Progenitor cell of endocrine pancreas (in vitro differentiated cells): Measurements from ENCODE around the gene CLDN3. TPM values are rescaled to one million over a fixed set of nuclear protein-coding genes. Genes with fewer than 3 reads are reported as not detected.
"Not testable (repeated sequence)": the region's sequence is repeated elsewhere in the genome, so short reads cannot be mapped to it uniquely, and the experiment has no call there.

ENCODE experiments used
- DNase-seq: peaks from one replicate; pipeline ENCODE4 v3.0.0; 2021; ENCODE audit warnings: low spot score; ENCODE audit not compliant: unreplicated experiment
- H3K27ac Mint-ChIP-seq: 2 replicates; pipeline ENCODE4 v1.8.0; 2021; ENCODE audit warnings: mild to moderate bottlenecking, moderate library complexity, mixed read lengths
- H3K27me3 Mint-ChIP-seq: 2 replicates; pipeline ENCODE4 v1.8.0; 2021; ENCODE audit warnings: mixed read lengths
- H3K36me3 Mint-ChIP-seq: 2 replicates; pipeline ENCODE4 v1.8.0; 2022; ENCODE audit warnings: mixed read lengths; ENCODE audit not compliant: insufficient read depth
- H3K4me1 Mint-ChIP-seq: 2 replicates; pipeline ENCODE4 v1.8.0; 2021; ENCODE audit warnings: low read depth, mixed read lengths
- H3K4me3 Mint-ChIP-seq: 2 replicates; pipeline ENCODE4 v1.8.0; 2021; ENCODE audit warnings: low read depth, mild to moderate bottlenecking, moderate library complexity, mixed read lengths
- H3K9me3 Mint-ChIP-seq: 2 replicates; pipeline ENCODE4 v1.8.0; 2021; ENCODE audit warnings: low read depth, mixed read lengths
- total RNA-seq: library from RNA; stranded (reverse); gene quantifications from 2 replicates; pipeline ENCODE4 v1.2.1, GENCODE V29; 2021
- TF ChIP-seq, protein P1 (sequence below): fragments of 200-600 bp; sonication (generic); IDR thresholded peaks from one replicate; pipeline ENCODE4 v1.5.0; 2021; ENCODE audit warnings: antibody characterized with exemption, mild to moderate bottlenecking; ENCODE audit not compliant: unreplicated experiment

The CLDN3 gene
- total RNA-seq, 1 donor from 2014 or later, result 49.9 TPM

DNA sequence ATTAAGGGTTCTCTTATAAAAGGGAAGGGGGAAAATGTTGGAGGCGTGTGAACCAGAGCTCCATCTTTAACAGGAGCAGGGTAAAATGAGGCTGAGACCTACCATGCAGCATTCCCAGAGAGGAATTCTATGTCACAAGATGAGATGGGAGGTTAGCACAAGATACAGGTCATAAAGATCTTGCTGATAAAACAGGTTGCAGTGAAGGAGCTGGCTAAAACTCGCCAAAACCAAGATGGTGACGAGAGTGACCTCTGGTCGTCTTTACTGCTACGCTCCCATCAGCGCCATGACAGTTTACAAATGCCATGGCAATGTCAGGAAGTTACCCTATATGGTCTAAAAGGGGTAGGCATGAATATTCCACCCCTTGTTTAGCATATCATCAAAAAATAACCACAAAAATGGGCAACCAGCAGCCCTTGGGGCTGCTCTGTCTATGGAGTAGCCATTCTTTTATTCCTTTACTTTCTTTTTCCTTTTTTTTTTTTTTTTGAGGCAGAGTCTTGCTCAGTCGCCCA, 21.2 kb upstream of the CLDN3 start:
- not testable (repeated sequence) for DNase-seq

DNA sequence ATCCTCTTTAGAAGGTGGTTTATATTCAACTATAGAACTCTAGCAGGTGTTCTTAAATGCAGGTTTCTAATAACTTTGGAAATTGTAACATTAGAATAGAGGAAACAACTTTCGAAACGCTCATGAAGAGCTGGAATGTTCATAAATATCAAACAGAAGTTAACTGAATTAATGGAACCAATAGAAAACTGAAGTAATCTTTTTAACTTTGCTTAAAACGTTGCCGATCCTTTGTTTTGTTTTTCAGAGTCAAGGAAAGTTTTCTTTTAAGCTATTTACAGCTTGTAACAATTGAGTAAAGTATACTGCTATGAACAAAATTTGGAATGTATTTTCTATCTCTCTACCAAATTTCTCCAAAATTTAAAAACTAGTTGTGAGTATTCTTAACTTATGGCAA, 19.0 kb upstream of the CLDN3 start:
- Mint-ChIP-seq H3K27ac (no peak overlapping the region), H3K27me3 (peaks cover 6% of the 10 kb centered on the region), H3K4me3 (no peak overlapping the region), H3K9me3 (peaks cover 6% of the 10 kb centered on the region), H3K4me1 (peaks cover 9% of the 10 kb centered on the region), H3K36me3 (peaks cover 2% of the 10 kb centered on the region)
- TF ChIP-seq, protein P1, sequence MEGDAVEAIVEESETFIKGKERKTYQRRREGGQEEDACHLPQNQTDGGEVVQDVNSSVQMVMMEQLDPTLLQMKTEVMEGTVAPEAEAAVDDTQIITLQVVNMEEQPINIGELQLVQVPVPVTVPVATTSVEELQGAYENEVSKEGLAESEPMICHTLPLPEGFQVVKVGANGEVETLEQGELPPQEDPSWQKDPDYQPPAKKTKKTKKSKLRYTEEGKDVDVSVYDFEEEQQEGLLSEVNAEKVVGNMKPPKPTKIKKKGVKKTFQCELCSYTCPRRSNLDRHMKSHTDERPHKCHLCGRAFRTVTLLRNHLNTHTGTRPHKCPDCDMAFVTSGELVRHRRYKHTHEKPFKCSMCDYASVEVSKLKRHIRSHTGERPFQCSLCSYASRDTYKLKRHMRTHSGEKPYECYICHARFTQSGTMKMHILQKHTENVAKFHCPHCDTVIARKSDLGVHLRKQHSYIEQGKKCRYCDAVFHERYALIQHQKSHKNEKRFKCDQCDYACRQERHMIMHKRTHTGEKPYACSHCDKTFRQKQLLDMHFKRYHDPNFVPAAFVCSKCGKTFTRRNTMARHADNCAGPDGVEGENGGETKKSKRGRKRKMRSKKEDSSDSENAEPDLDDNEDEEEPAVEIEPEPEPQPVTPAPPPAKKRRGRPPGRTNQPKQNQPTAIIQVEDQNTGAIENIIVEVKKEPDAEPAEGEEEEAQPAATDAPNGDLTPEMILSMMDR, result no peak
- no peak for DNase-seq

More for the DNA sequence above, 21.2 kb upstream of the CLDN3 start:
- H3K36me3 Mint-ChIP-seq, H3K4me3 Mint-ChIP-seq, H3K9me3 Mint-ChIP-seq, H3K27me3 Mint-ChIP-seq, H3K27ac Mint-ChIP-seq: not testable (repeated sequence)
- peaks cover 14% of the 10 kb centered on the region for H3K4me1 Mint-ChIP-seq

DNA sequence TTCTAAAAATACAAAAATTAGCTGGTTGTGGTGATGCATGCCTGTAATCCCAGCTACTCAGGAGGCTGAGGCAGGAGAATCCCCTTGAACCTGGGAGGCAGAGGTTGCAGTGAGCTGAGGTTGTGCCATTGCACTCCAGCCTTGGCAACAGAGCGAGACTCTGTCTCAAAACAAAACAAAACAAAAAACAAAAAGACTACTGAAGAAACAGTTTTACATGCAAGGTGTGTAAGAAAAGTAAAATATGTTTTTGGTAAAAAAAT, 17.6 kb upstream of the CLDN3 start:
- not testable (repeated sequence) for H3K4me3 Mint-ChIP-seq, H3K4me1 Mint-ChIP-seq, H3K36me3 Mint-ChIP-seq, H3K9me3 Mint-ChIP-seq, DNase-seq, H3K27me3 Mint-ChIP-seq, H3K27ac Mint-ChIP-seq

DNA sequence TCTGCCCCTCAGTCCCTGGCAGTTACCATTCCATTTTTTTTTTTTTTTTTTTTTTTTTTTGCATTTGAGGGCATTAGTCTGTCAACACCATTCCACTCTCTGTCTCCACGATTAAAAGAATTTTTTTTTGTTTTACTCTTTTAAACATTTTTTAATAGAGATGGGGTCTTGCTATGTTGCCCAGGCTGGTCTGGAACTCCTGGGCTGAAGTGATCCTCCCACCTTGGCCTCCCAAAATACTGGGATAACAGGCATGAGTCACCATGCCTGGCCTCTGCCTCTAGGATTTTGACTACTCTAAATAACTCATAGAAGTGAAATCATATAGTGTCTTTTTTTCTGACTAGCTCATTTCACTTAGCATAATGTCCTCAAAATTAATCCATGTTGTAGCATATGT, 16.5 kb upstream of the CLDN3 start:
- no peak overlapping the region for H3K4me3 Mint-ChIP-seq
- TF ChIP-seq, protein P1, result no peak
- H3K27ac Mint-ChIP-seq, result no peak overlapping the region
- DNase-seq, result no peak
- H3K9me3 Mint-ChIP-seq, result peaks cover 3% of the 10 kb centered on the region
- H3K36me3 Mint-ChIP-seq, result peaks cover 3% of the 10 kb centered on the region
- peaks cover 4% of the 10 kb centered on the region for H3K27me3 Mint-ChIP-seq
- H3K4me1 Mint-ChIP-seq, result no peaks in the 10 kb centered on the region

DNA sequence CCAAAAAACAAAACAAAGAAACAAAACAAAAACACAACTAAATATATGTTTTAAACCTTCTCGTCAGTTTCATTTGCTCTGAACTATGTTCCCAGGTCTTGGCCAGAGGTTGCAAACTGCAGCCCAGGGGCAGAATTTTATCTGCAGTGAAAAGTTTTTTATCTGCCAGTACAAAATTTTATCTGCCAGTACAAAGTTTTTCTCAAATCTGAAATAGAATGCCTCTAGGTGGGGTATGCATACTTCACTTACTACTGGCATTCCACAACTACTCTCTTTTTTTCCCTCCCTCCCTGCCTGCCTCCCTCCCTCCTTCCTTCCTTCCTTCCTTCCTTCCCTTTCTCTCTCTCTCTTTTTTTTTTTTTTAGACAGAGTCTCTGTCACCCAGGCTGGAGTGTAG, 9.4 kb upstream of the CLDN3 start:
- TF ChIP-seq, protein P1, result no peak
- Mint-ChIP-seq H3K4me3 (no peak overlapping the region), H3K9me3 (peaks cover 4% of the 10 kb centered on the region), H3K36me3 (peaks cover 5% of the 10 kb centered on the region), H3K27ac (no peak overlapping the region), H3K27me3 (peaks cover 2% of the 10 kb centered on the region), H3K4me1 (no peaks in the 10 kb centered on the region)
- no peak for DNase-seq

DNA sequence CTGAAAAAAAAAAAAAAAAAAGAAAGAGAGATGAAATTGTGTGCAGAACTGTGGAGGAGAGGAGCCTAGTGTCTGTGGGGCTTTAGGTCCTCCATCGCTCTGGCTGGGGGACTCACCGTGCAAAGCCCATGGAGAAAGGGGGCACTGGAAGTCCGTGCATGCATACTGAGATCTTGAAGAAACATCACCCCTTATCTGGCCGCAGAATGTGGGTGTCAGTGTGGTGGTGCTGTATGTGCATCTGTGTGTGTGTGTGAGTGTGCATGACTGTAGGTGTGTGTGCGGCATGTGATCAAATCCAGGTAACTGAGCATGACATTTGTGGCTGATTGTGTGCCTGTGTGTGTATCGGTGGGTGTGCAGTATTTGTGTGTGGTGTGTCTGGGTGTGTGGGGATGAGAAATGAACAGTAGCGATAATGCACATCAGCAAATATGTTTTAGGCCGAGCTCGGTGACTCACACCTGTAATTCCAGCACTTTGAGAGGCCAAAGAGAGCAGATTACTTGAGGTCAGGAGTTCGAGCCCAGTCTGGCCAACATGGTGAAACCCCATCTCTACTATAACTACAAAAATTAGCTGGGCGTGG, 8.8 kb upstream of the CLDN3 start:
- H3K27ac Mint-ChIP-seq, result no peak overlapping the region
- TF ChIP-seq, protein P1, result no peak
- peaks cover 5% of the 10 kb centered on the region for H3K36me3 Mint-ChIP-seq
- H3K4me1 Mint-ChIP-seq, result no peaks in the 10 kb centered on the region
- peaks cover 4% of the 10 kb centered on the region for H3K9me3 Mint-ChIP-seq
- no peak overlapping the region for H3K4me3 Mint-ChIP-seq
- no peak for DNase-seq
- peaks cover 2% of the 10 kb centered on the region for H3K27me3 Mint-ChIP-seq
